H9 (cell line): ENCODE measurements around the gene PARP6. TPM values are rescaled to one million over a fixed set of nuclear protein-coding genes. Genes with fewer than 3 reads are reported as not detected.
A peak's percentile ranks its signal among the peaks of the same experiment; 100 is the strongest.

Source experiments
- DNase-seq: peaks from one replicate; pipeline ENCODE4 v3.0.0-alpha.2; 2017
- H2AFZ ChIP-seq: one replicate; pipeline ENCODE4 v1.6.1; 2013; ENCODE audit warnings: mild to moderate bottlenecking, low read length, control low read depth, moderate library complexity
- H2AK5ac ChIP-seq: 2 replicates; pipeline ENCODE4 v1.6.1; 2013; ENCODE audit warnings: low read length, control low read depth, mixed read lengths; ENCODE audit not compliant: insufficient read length
- H2BK120ac ChIP-seq: one replicate; pipeline ENCODE4 v1.6.1; 2013; ENCODE audit warnings: low read depth, mild to moderate bottlenecking, low read length, control low read depth, inconsistent platforms; ENCODE audit not compliant: poor library complexity, severe bottlenecking
- H2BK12ac ChIP-seq: 2 replicates; pipeline ENCODE4 v1.6.1; 2013; ENCODE audit warnings: low read length, control low read depth, mixed read lengths, low read depth; ENCODE audit not compliant: insufficient read length
- H2BK15ac ChIP-seq: 2 replicates; pipeline ENCODE4 v1.6.1; 2013; ENCODE audit warnings: low read depth, low read length, control low read depth
- H2BK20ac ChIP-seq: one replicate; pipeline ENCODE4 v1.6.1; 2013; ENCODE audit warnings: low read depth, mild to moderate bottlenecking, low read length, control low read depth, inconsistent platforms; ENCODE audit not compliant: poor library complexity, severe bottlenecking
- H2BK5ac ChIP-seq: 2 replicates; pipeline ENCODE4 v1.6.1; 2013; ENCODE audit warnings: low read length, control low read depth, mixed read lengths; ENCODE audit not compliant: insufficient read length
- H3K14ac ChIP-seq: 2 replicates; pipeline ENCODE4 v1.6.1; 2013; ENCODE audit warnings: low read length, control low read depth; ENCODE audit not compliant: insufficient read depth
- H3K18ac ChIP-seq: 2 replicates; pipeline ENCODE4 v1.6.1; 2013; ENCODE audit warnings: low read depth, mild to moderate bottlenecking, mixed read lengths, low read length, control low read depth; ENCODE audit not compliant: insufficient read length
- H3K23ac ChIP-seq: 2 replicates; pipeline ENCODE4 v1.6.1; 2013; ENCODE audit warnings: low read length, control low read depth, mixed read lengths, low read depth; ENCODE audit not compliant: insufficient read length
- H3K23me2 ChIP-seq: 2 replicates; pipeline ENCODE4 v1.6.1; 2013; ENCODE audit warnings: low read depth, mild to moderate bottlenecking, mixed read lengths, low read length, control low read depth; ENCODE audit not compliant: insufficient read length, poor library complexity, severe bottlenecking
- H3K27ac ChIP-seq: 2 replicates; pipeline ENCODE4 v1.5.1; 2013; ENCODE audit warnings: low read length, control low read depth, mixed read lengths, low read depth; ENCODE audit not compliant: insufficient read length
- H3K27me3 ChIP-seq: 2 replicates; pipeline ENCODE4 v1.6.1; 2013; ENCODE audit warnings: low read length, control low read depth, inconsistent platforms; ENCODE audit not compliant: insufficient read depth
- H3K4ac ChIP-seq: 2 replicates; pipeline ENCODE4 v1.6.1; 2013; ENCODE audit warnings: low read depth, mild to moderate bottlenecking, control low read depth, inconsistent platforms, low read length, moderate library complexity
- H3K4me1 ChIP-seq: 2 replicates; pipeline ENCODE4 v1.6.1; 2013; ENCODE audit warnings: low read length, control low read depth, inconsistent platforms; ENCODE audit not compliant: insufficient read depth
- H3K4me2 ChIP-seq: 2 replicates; pipeline ENCODE4 v1.6.1; 2013; ENCODE audit warnings: low read length, control low read depth, mixed read lengths; ENCODE audit not compliant: insufficient read length, insufficient read depth
- H3K56ac ChIP-seq: 2 replicates; pipeline ENCODE4 v1.6.1; 2013; ENCODE audit warnings: low read depth, mild to moderate bottlenecking, mixed read lengths, low read length, control low read depth; ENCODE audit not compliant: insufficient read length
- H3K79me1 ChIP-seq: 2 replicates; pipeline ENCODE4 v1.6.1; 2013; ENCODE audit warnings: low read depth, mild to moderate bottlenecking, moderate library complexity, low read length, control low read depth, inconsistent platforms; ENCODE audit not compliant: insufficient read depth, poor library complexity, severe bottlenecking
- H3K79me2 ChIP-seq: 2 replicates; pipeline ENCODE4 v1.6.1; 2013; ENCODE audit warnings: low read length, control low read depth, inconsistent platforms; ENCODE audit not compliant: insufficient read depth
- H3K9ac ChIP-seq: 2 replicates; pipeline ENCODE4 v1.6.1; 2013; ENCODE audit warnings: low read length, control low read depth, mixed read lengths; ENCODE audit not compliant: insufficient read length; ENCODE audit errors: extremely low read depth
- H3K9me3 ChIP-seq: one replicate; pipeline ENCODE4 v1.6.1; 2013; ENCODE audit warnings: low read depth, low read length, inconsistent platforms; ENCODE audit not compliant: control insufficient read depth
- H3T11ph ChIP-seq: one replicate; pipeline ENCODE4 v1.6.1; 2013; ENCODE audit warnings: mild to moderate bottlenecking, low read length, control low read depth, inconsistent platforms
- H4K20me1 ChIP-seq: one replicate; pipeline ENCODE4 v1.6.1; 2013; ENCODE audit not compliant: control insufficient read depth, insufficient read length, insufficient read depth
- H4K5ac ChIP-seq: 2 replicates; pipeline ENCODE4 v1.6.1; 2013; ENCODE audit warnings: low read depth, mild to moderate bottlenecking, mixed read lengths, low read length, control low read depth; ENCODE audit not compliant: insufficient read length
- H4K8ac ChIP-seq: replicated peaks from 2 replicates; pipeline ENCODE4 v1.6.1; 2013; ENCODE audit warnings: low read length, control low read depth, mixed read lengths, low read depth; ENCODE audit not compliant: insufficient read length
- H4K91ac ChIP-seq: 2 replicates; pipeline ENCODE4 v1.6.1; 2013; ENCODE audit warnings: low read depth, mild to moderate bottlenecking, moderate library complexity, mixed read lengths, low read length, control low read depth; ENCODE audit not compliant: insufficient read length
- H3K27ac Mint-ChIP-seq, 3 experiments: 2 replicates in 2 of 3; 3 replicates in 1 of 3; pipeline ENCODE4 v1.8.0; 2020 to 2021; ENCODE audit warnings: mixed read lengths in 3 of 3, mild to moderate bottlenecking in 1 of 3, moderate library complexity in 1 of 3
- H3K27me3 Mint-ChIP-seq: 2 replicates; pipeline ENCODE4 v1.8.0; 2021; ENCODE audit warnings: low read depth, mild to moderate bottlenecking, moderate library complexity, mixed read lengths
- H3K36me3 Mint-ChIP-seq, 3 experiments: 2 replicates in 2 of 3; 3 replicates in 1 of 3; pipeline ENCODE4 v1.8.0; 2020 to 2021; ENCODE audit warnings: low read depth in 3 of 3, mixed read lengths in 3 of 3; ENCODE audit not compliant: insufficient read depth in 1 of 3
- H3K4me1 Mint-ChIP-seq, 2 experiments: 2 replicates each; pipeline ENCODE4 v1.8.0; 2020; ENCODE audit warnings: mixed read lengths in 2 of 2
- H3K4me3 Mint-ChIP-seq, 2 experiments: 2 replicates in 1 of 2; 3 replicates in 1 of 2; pipeline ENCODE4 v1.8.0; 2020 to 2021; ENCODE audit warnings: mild to moderate bottlenecking in 2 of 2, mixed read lengths in 2 of 2, moderate library complexity in 1 of 2
- H3K9me3 Mint-ChIP-seq, 2 experiments: 2 replicates in 1 of 2; 3 replicates in 1 of 2; pipeline ENCODE4 v1.8.0; 2020; ENCODE audit warnings: mild to moderate bottlenecking in 2 of 2, mixed read lengths in 2 of 2, moderate library complexity in 1 of 2
- CTCF ChIP-seq: fragments of 200-600 bp; sonication (generic); conservative IDR thresholded peaks from 3 replicates; pipeline ENCODE4 v1.8.0; 2021; ENCODE audit warnings: antibody characterized with exemption, mild to moderate bottlenecking
- WGBS: extraction: QIAGEN DNeasy Blood & Tissue Kit; methylation state at CpG from one replicate; pipeline ENCODE4 v1.1.7; 2013; ENCODE audit warnings: missing lambda C conversion rate, low lambda C conversion rate, mixed read lengths; ENCODE audit not compliant: insufficient read length; ENCODE audit errors: extremely low coverage; 5-methylcytosine and 5-hydroxymethylcytosine counted together
- total RNA-seq: library from RNA; stranded (reverse); gene quantifications from 2 replicates; pipeline ENCODE4 v1.2.1, GENCODE V29; 2021

PARP6 gene
- total RNA-seq, 1 experiment from 2014 or later = 54.4 TPM

- no peak overlapping the region for H3K4ac ChIP-seq
- no peak overlapping the region for H2AFZ ChIP-seq
- no peaks in the 10 kb centered on the region for H4K20me1 ChIP-seq
- no peak overlapping the region for H4K8ac ChIP-seq
- H3K79me2 ChIP-seq = no peaks in the 10 kb centered on the region
- TF ChIP-seq CTCF = no peak
- no peak overlapping the region for H2BK20ac ChIP-seq
- no peaks in the 10 kb centered on the region for H3K9me3 ChIP-seq
- H2BK15ac ChIP-seq = no peak overlapping the region
- H2BK120ac ChIP-seq = no peak overlapping the region
- no peak overlapping the region for H3K56ac ChIP-seq
- peaks cover 6% of the 10 kb centered on the region for H3K23me2 ChIP-seq
- no CpG with 5 or more reads among the region's 2 CpGs for WGBS
- H3K14ac ChIP-seq = no peak overlapping the region
- H3K9ac ChIP-seq = no peak overlapping the region
- H4K5ac ChIP-seq = no peak overlapping the region
- no peak overlapping the region for H3K27ac ChIP-seq
- H3K18ac ChIP-seq = no peak overlapping the region
- H2BK12ac ChIP-seq = no peak overlapping the region
- H4K91ac ChIP-seq = no peak overlapping the region
- no peaks in the 10 kb centered on the region for H3K36me3 Mint-ChIP-seq
- peaks cover 3 to 4% of the 10 kb centered on the region in 2 experiments; a peak in 1 of 5 replicates for H3K9me3 Mint-ChIP-seq
- H2AK5ac ChIP-seq = no peak overlapping the region
- DNase-seq = no peak
- no peaks in the 10 kb centered on the region for H3K79me1 ChIP-seq
- H3K4me2 ChIP-seq = no peak overlapping the region
- no peak overlapping the region for H2BK5ac ChIP-seq
- peaks cover 55% of the 10 kb centered on the region for H3K27me3 Mint-ChIP-seq
- no peak overlapping the region for H3T11ph ChIP-seq
- H3K27ac Mint-ChIP-seq = no peak overlapping the region; a peak in 1 of 7 replicates
- H3K23ac ChIP-seq = no peak overlapping the region
- H3K4me1 ChIP-seq = no peaks in the 10 kb centered on the region
- peaks cover 5% of the 10 kb centered on the region; the same call in 1 of the 2 replicates for H3K27me3 ChIP-seq
- peaks cover 16 to 17% of the 10 kb centered on the region in 2 experiments for H3K4me1 Mint-ChIP-seq
- peak overlapping the region in 1 of 2 experiments; percentile 69; a peak in 3 of 5 replicates for H3K4me3 Mint-ChIP-seq
Measured at GRCh38 chr15:72318408-72318942, 46.1 kb upstream of the PARP6 start.
